Measurements from ENCODE around the gene PDZD4.

GRCh38 chrX:153829549-153829798 is 870 bp downstream of the PDZD4 start:
- TF ChIP-seq RAD21 (IDR thresholded peaks at IDR 0.05; ENCODE audit: low read depth) (no peak), EP300 (IDR thresholded peaks at IDR 0.05; ENCODE audit: borderline replicate concordance) (no peak), REST (IDR thresholded peaks at IDR 0.05; ENCODE audit: low read depth) (no peak), ZBTB7A (IDR thresholded peaks at IDR 0.05; ENCODE audit: low read depth) (no peak)

Data from Ishikawa (cell line).